ENCODE data around the gene EAPP. TPM values are rescaled to one million over a fixed set of nuclear protein-coding genes. Genes with fewer than 3 reads are reported as not detected.

The EAPP gene
- total and polyA plus RNA-seq, 2 of the 13 experiments (the other 11 are each of a cell fraction or from before 2014, with no cell fraction given) = 68.7 to 110 TPM

DNA sequence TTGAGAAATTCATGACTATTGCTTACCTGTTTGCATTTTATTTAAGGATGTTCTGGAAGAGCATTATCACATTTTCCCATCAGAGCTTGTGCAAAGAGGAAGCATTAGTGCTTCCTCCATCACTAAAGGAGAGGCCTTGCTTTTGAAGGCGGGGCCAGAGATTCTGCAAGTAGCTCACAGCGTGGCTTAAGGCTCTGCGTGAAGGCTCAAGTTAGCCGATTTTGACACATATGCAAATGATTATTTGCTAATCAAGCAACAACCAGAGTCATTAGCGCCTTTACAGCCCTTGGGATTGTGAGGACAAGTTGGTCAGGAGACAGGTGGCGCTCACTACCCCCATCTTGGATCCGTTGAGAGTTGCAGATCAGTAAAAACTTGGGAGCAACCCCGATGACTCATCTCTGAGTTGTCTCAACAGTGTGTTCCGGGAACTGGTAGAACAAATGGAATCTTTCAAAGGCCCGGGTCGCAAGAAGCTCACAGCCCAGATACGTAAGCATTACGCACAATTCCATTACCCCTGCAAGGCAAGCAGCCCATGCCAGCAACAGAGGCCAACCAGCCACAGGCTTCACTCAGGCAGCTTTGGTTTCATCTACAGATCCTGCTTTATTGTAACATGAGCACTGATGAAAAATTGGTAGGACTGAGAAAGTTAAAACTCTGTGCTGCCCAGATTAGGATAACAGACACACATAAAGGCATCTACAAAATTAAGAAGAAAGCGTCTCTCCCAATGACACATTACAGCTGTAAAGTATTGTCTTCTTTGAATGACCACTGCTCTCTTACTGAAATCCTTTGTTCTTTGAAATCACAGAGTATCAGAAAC, 42.6 kb downstream of the EAPP start (continued):
- TF ChIP-seq, protein P1, sequence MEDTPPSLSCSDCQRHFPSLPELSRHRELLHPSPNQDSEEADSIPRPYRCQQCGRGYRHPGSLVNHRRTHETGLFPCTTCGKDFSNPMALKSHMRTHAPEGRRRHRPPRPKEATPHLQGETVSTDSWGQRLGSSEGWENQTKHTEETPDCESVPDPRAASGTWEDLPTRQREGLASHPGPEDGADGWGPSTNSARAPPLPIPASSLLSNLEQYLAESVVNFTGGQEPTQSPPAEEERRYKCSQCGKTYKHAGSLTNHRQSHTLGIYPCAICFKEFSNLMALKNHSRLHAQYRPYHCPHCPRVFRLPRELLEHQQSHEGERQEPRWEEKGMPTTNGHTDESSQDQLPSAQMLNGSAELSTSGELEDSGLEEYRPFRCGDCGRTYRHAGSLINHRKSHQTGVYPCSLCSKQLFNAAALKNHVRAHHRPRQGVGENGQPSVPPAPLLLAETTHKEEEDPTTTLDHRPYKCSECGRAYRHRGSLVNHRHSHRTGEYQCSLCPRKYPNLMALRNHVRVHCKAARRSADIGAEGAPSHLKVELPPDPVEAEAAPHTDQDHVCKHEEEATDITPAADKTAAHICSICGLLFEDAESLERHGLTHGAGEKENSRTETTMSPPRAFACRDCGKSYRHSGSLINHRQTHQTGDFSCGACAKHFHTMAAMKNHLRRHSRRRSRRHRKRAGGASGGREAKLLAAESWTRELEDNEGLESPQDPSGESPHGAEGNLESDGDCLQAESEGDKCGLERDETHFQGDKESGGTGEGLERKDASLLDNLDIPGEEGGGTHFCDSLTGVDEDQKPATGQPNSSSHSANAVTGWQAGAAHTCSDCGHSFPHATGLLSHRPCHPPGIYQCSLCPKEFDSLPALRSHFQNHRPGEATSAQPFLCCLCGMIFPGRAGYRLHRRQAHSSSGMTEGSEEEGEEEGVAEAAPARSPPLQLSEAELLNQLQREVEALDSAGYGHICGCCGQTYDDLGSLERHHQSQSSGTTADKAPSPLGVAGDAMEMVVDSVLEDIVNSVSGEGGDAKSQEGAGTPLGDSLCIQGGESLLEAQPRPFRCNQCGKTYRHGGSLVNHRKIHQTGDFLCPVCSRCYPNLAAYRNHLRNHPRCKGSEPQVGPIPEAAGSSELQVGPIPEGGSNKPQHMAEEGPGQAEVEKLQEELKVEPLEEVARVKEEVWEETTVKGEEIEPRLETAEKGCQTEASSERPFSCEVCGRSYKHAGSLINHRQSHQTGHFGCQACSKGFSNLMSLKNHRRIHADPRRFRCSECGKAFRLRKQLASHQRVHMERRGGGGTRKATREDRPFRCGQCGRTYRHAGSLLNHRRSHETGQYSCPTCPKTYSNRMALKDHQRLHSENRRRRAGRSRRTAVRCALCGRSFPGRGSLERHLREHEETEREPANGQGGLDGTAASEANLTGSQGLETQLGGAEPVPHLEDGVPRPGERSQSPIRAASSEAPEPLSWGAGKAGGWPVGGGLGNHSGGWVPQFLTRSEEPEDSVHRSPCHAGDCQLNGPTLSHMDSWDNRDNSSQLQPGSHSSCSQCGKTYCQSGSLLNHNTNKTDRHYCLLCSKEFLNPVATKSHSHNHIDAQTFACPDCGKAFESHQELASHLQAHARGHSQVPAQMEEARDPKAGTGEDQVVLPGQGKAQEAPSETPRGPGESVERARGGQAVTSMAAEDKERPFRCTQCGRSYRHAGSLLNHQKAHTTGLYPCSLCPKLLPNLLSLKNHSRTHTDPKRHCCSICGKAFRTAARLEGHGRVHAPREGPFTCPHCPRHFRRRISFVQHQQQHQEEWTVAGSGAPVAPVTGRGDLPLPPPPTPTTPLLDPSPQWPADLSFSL (CRISPR knock-in tag; IDR thresholded peaks at IDR 0.05) = peak; percentile 70
- TF ChIP-seq PHF8 (CRISPR knock-in tag; IDR thresholded peaks at IDR 0.05) = peak; percentile 25; the same call in 1 of the 2 replicates
- TF ChIP-seq CCDC6 (CRISPR knock-in tag; IDR thresholded peaks at IDR 0.05) = peak; percentile 86; the same call in 1 of the 2 replicates
- TF ChIP-seq YEATS2 (CRISPR knock-in tag; IDR thresholded peaks at IDR 0.05; ENCODE audit: borderline replicate concordance) = peak; percentile 88
- TF ChIP-seq ADNP (CRISPR knock-in tag; IDR thresholded peaks at IDR 0.05) = 0 out of 2 replicates have a peak, but pooled peaks have one; percentile 52
- TF ChIP-seq ZFP1 (CRISPR knock-in tag; IDR thresholded peaks at IDR 0.05) = no peak
- TF ChIP-seq HOXA3 (CRISPR knock-in tag; IDR thresholded peaks at IDR 0.05) = peak; percentile 95
- peak; percentile 51; the same call in 1 of the 2 replicates for TF ChIP-seq RAD21 (CRISPR knock-in tag; IDR thresholded peaks at IDR 0.05)
- no peak for TF ChIP-seq SRSF9 (IDR thresholded peaks at IDR 0.05; ENCODE audit: borderline replicate concordance, insufficient read depth, low read depth, low read length, poor library complexity, severe bottlenecking)
- peak; percentile 56; the same call in 1 of the 2 replicates for TF ChIP-seq SATB2 (CRISPR knock-in tag; IDR thresholded peaks at IDR 0.05)
- TF ChIP-seq POLR2AphosphoS2 (IDR thresholded peaks at IDR 0.05; ENCODE audit: low read depth, low read length) = no peak
- TF ChIP-seq, protein P2, sequence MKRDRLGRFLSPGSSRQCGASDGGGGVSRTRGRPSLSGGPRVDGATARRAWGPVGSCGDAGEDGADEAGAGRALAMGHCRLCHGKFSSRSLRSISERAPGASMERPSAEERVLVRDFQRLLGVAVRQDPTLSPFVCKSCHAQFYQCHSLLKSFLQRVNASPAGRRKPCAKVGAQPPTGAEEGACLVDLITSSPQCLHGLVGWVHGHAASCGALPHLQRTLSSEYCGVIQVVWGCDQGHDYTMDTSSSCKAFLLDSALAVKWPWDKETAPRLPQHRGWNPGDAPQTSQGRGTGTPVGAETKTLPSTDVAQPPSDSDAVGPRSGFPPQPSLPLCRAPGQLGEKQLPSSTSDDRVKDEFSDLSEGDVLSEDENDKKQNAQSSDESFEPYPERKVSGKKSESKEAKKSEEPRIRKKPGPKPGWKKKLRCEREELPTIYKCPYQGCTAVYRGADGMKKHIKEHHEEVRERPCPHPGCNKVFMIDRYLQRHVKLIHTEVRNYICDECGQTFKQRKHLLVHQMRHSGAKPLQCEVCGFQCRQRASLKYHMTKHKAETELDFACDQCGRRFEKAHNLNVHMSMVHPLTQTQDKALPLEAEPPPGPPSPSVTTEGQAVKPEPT (CRISPR knock-in tag; IDR thresholded peaks at IDR 0.05; ENCODE audit: low read depth) = peak; percentile 80; the same call in 1 of the 2 replicates
- TF ChIP-seq, protein P3, sequence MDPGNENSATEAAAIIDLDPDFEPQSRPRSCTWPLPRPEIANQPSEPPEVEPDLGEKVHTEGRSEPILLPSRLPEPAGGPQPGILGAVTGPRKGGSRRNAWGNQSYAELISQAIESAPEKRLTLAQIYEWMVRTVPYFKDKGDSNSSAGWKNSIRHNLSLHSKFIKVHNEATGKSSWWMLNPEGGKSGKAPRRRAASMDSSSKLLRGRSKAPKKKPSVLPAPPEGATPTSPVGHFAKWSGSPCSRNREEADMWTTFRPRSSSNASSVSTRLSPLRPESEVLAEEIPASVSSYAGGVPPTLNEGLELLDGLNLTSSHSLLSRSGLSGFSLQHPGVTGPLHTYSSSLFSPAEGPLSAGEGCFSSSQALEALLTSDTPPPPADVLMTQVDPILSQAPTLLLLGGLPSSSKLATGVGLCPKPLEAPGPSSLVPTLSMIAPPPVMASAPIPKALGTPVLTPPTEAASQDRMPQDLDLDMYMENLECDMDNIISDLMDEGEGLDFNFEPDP (CRISPR knock-in tag; conservative IDR thresholded peaks at IDR 0.05) = 0 out of 2 replicates have a peak, but pooled peaks have one; percentile 12
- 0 out of 2 replicates have a peak, but pooled peaks have one; percentile 76 for TF ChIP-seq KLF13 (CRISPR knock-in tag; IDR thresholded peaks at IDR 0.05)
- TF ChIP-seq MAFK (conservative IDR thresholded peaks at IDR 0.05 in 1 of 2, IDR thresholded peaks at IDR 0.05 in 1 of 2; ENCODE audit: low read length in 2 of 2) = peak in 1 of 2 experiments; percentile 21; a peak in 2 of 4 replicates
- TF ChIP-seq CEBPG (CRISPR knock-in tag; IDR thresholded peaks at IDR 0.05) = peak; percentile 63
- TF ChIP-seq, protein P4, sequence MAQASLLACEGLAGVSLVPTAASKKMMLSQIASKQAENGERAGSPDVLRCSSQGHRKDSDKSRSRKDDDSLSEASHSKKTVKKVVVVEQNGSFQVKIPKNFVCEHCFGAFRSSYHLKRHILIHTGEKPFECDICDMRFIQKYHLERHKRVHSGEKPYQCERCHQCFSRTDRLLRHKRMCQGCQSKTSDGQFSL (CRISPR knock-in tag; IDR thresholded peaks at IDR 0.05) = no peak
- TF ChIP-seq ZNF619 (CRISPR knock-in tag; IDR thresholded peaks at IDR 0.05) = no peak
- TF ChIP-seq HOXD1 (CRISPR knock-in tag; IDR thresholded peaks at IDR 0.05) = no peak
